ENCODE data around the gene OSBPL9. TPM values are rescaled to one million over a fixed set of nuclear protein-coding genes. Genes with fewer than 3 reads are reported as not detected.

OSBPL9 gene
- total and polyA plus RNA-seq, 2 donors (not counting 1 experiment from before 2014, with no cell fraction given): 23.1 to 59.6 TPM

DNA sequence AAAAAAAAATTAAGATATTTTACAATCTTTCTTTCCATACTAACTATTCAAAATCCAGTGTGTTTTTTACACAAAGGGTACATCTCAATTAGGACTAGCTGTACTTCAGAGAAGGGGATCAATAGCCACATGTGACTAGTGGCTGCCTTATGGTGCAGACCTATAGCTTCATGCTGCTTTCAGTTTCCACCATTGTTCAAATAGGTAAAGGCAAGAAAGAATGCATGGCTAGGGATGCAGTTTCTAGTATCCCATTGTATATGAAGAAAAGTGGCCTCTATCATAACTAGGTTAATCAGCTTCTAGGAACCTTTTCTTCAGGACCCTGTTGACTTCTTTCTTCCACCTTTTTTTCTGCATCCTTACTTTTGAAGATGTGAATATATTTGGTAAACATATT is 35.7 kb downstream of the OSBPL9 start:
- TF ChIP-seq EZH2 (IDR thresholded peaks at IDR 0.05; ENCODE audit: borderline replicate concordance, insufficient read depth, low read depth, low read length, poor library complexity, severe bottlenecking): no peak
- TF ChIP-seq, protein P1, sequence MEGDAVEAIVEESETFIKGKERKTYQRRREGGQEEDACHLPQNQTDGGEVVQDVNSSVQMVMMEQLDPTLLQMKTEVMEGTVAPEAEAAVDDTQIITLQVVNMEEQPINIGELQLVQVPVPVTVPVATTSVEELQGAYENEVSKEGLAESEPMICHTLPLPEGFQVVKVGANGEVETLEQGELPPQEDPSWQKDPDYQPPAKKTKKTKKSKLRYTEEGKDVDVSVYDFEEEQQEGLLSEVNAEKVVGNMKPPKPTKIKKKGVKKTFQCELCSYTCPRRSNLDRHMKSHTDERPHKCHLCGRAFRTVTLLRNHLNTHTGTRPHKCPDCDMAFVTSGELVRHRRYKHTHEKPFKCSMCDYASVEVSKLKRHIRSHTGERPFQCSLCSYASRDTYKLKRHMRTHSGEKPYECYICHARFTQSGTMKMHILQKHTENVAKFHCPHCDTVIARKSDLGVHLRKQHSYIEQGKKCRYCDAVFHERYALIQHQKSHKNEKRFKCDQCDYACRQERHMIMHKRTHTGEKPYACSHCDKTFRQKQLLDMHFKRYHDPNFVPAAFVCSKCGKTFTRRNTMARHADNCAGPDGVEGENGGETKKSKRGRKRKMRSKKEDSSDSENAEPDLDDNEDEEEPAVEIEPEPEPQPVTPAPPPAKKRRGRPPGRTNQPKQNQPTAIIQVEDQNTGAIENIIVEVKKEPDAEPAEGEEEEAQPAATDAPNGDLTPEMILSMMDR (IDR thresholded peaks at IDR 0.05): no peak
- Histone ChIP-seq H3K9me3 (ENCODE audit: control extremely low read depth in 1 of 3, control insufficient read depth in 2 of 3, insufficient read depth in 1 of 3, low read length in 2 of 3) (no peaks in the 10 kb centered on the region), H3K79me2 (ENCODE audit: control insufficient read depth, insufficient read depth, low read length) (peaks cover 25% of the 10 kb centered on the region), H3K27me3 (replicated peaks in 1 of 4; ENCODE audit: control extremely low read depth in 1 of 4, control insufficient read depth in 3 of 4, insufficient read depth in 4 of 4, low read length in 3 of 4) (no peaks in the 10 kb centered on the region), H3K27ac (ENCODE audit: low read length in 2 of 2) (no peak overlapping the region), H3K36me3 (replicated peaks in 1 of 2; ENCODE audit: control extremely low read depth in 1 of 2, control insufficient read depth in 1 of 2, extremely low read depth in 1 of 2, insufficient read depth in 2 of 2, low read length in 1 of 2) (peaks cover 1 to 11% of the 10 kb centered on the region in 2 experiments), H3K4me1 (ENCODE audit: control insufficient read depth in 2 of 2, insufficient read depth in 2 of 2, low read length in 2 of 2) (no peaks in the 10 kb centered on the region), H3K4me3 (ENCODE audit: control extremely low read depth in 1 of 5, extremely low read depth in 1 of 5, insufficient read depth in 1 of 5, low read depth in 2 of 5, low read length in 4 of 5) (no peak overlapping the region), H3K9ac (ENCODE audit: low read length) (no peak overlapping the region), H3K4me2 (replicated peaks; ENCODE audit: low read depth, low read length, poor library complexity, severe bottlenecking) (no peak overlapping the region), H4K20me1 (ENCODE audit: control insufficient read depth, insufficient read depth, low read length, poor library complexity, severe bottlenecking) (peaks cover 18% of the 10 kb centered on the region), H2AFZ (ENCODE audit: insufficient read depth, low read depth, low read length, poor library complexity, severe bottlenecking) (no peak overlapping the region)
- H3K27me3 Mint-ChIP-seq: no peaks in the 10 kb centered on the region
- intact Hi-C loops (cut with micrococcal nuclease): no loop called here
- CTCF ChIA-PET: interaction anchor here (0.9 to 1.2 kb wide), 2 partner anchors 115 to 116 kb away, joined by 3 read pairs; no protein-coding TSS in a partner anchor
- DNase-seq (no peak), ATAC-seq (ENCODE audit: low read depth) (no peak)
- POLR2A ChIA-PET: no interaction called here
- peaks cover 3% of the 10 kb centered on the region for H3K4me1 Mint-ChIP-seq
- H3K4me3 Mint-ChIP-seq: no peak overlapping the region
- H3K27ac Mint-ChIP-seq: no peak overlapping the region
- no peaks in the 10 kb centered on the region for H3K9me3 Mint-ChIP-seq (ENCODE audit: insufficient read depth)

- H3K4me2 ChIP-seq (replicated peaks; ENCODE audit: low read depth, low read length, poor library complexity, severe bottlenecking): no peak overlapping the region
- ChIA-PET POLR2A (no interaction called here), CTCF (interaction anchor here (1.2 kb wide), 1 partner anchor 115 kb away, joined by 3 read pairs; no protein-coding TSS in a partner anchor)
- no peak for TF ChIP-seq EZH2 (IDR thresholded peaks at IDR 0.05; ENCODE audit: borderline replicate concordance, insufficient read depth, low read depth, low read length, poor library complexity, severe bottlenecking)
- TF ChIP-seq, protein P1 (IDR thresholded peaks at IDR 0.05): no peak
- no peak overlapping the region for H3K27ac Mint-ChIP-seq
- no peak overlapping the region for H3K4me3 Mint-ChIP-seq
- H3K4me1 Mint-ChIP-seq: peaks cover 3% of the 10 kb centered on the region
- no peak overlapping the region for H3K9ac ChIP-seq (ENCODE audit: low read length)
- H2AFZ ChIP-seq (ENCODE audit: insufficient read depth, low read depth, low read length, poor library complexity, severe bottlenecking): no peak overlapping the region
- peaks cover 1 to 11% of the 10 kb centered on the region in 2 experiments for H3K36me3 ChIP-seq (replicated peaks in 1 of 2; ENCODE audit: control extremely low read depth in 1 of 2, control insufficient read depth in 1 of 2, extremely low read depth in 1 of 2, insufficient read depth in 2 of 2, low read length in 1 of 2)
- H3K79me2 ChIP-seq (ENCODE audit: control insufficient read depth, insufficient read depth, low read length): peaks cover 26% of the 10 kb centered on the region
- H3K27me3 Mint-ChIP-seq: no peaks in the 10 kb centered on the region
- DNase-seq (no peak), ATAC-seq (ENCODE audit: low read depth) (no peak)
- no peak overlapping the region for H3K27ac ChIP-seq (ENCODE audit: low read length in 2 of 2)
- H4K20me1 ChIP-seq (ENCODE audit: control insufficient read depth, insufficient read depth, low read length, poor library complexity, severe bottlenecking): peaks cover 16% of the 10 kb centered on the region
- no peaks in the 10 kb centered on the region for H3K4me1 ChIP-seq (ENCODE audit: control insufficient read depth in 2 of 2, insufficient read depth in 2 of 2, low read length in 2 of 2)
- H3K9me3 Mint-ChIP-seq (ENCODE audit: insufficient read depth): no peaks in the 10 kb centered on the region
- no peaks in the 10 kb centered on the region for H3K9me3 ChIP-seq (ENCODE audit: control extremely low read depth in 1 of 3, control insufficient read depth in 2 of 3, insufficient read depth in 1 of 3, low read length in 2 of 3)
- H3K27me3 ChIP-seq (replicated peaks in 1 of 4; ENCODE audit: control extremely low read depth in 1 of 4, control insufficient read depth in 3 of 4, insufficient read depth in 4 of 4, low read length in 3 of 4): no peaks in the 10 kb centered on the region
- no peak overlapping the region for H3K4me3 ChIP-seq (ENCODE audit: control extremely low read depth in 1 of 5, extremely low read depth in 1 of 5, insufficient read depth in 1 of 5, low read depth in 2 of 5, low read length in 4 of 5)
- intact Hi-C loops (cut with micrococcal nuclease): no loop called here
These were observed 36.2 kb downstream of the OSBPL9 start for GRCh38 chr1:51653127-51653526.

Measured in B cell (primary cell).